Measurements from ENCODE around the gene CDK14.

Gene CDK14

DNA sequence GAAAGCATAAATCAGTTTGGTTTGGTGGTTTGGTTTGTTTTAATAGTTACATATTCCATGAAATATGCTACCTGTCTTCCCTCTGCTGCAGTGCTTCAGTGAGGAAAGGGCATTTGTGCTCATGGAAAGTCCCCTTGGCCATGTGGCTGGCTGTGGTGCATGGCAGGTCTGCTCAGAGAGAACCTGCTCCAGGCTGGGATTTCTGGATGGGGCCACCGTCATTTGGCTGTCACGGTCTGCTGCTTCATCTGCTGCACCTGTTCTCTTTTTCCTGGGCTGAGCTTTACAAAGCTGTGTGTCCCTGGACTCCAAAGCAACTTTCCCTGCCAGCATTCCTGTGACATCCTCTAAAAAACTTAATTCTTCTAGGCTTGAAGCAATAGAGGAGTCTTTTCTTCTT, 8.9 kb downstream of the CDK14 start:
- Histone ChIP-seq H3K4me2 (ENCODE audit: low read depth, low read length, poor library complexity, severe bottlenecking) (no peak overlapping the region), H2AFZ (ENCODE audit: low read length) (no peak overlapping the region)

DNA sequence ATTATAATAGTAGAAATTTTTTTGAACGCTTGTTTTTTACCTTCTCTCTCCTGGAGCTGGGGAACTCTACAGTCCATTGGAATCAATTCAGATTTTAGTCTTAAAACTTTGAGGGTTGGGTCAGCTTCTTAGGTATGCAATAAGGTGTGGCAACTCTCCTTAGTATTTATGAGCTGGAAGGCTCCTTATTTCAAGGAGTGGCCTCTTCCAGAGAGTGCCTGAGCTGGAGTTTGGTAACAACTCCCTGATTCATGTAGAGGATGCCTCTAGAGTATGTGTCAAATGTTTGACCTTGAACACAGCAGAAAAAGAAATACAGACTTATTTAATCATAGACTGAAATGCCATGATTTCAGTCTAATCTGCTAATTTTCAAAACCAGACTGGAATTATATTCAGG, 11.1 kb downstream of the CDK14 start:
- H4K20me1 ChIP-seq (ENCODE audit: insufficient read depth, low read length, poor library complexity, severe bottlenecking) = no peaks in the 10 kb centered on the region
- H3K79me2 ChIP-seq (ENCODE audit: insufficient read depth, low read length) = no peaks in the 10 kb centered on the region
- TF ChIP-seq, protein P1, sequence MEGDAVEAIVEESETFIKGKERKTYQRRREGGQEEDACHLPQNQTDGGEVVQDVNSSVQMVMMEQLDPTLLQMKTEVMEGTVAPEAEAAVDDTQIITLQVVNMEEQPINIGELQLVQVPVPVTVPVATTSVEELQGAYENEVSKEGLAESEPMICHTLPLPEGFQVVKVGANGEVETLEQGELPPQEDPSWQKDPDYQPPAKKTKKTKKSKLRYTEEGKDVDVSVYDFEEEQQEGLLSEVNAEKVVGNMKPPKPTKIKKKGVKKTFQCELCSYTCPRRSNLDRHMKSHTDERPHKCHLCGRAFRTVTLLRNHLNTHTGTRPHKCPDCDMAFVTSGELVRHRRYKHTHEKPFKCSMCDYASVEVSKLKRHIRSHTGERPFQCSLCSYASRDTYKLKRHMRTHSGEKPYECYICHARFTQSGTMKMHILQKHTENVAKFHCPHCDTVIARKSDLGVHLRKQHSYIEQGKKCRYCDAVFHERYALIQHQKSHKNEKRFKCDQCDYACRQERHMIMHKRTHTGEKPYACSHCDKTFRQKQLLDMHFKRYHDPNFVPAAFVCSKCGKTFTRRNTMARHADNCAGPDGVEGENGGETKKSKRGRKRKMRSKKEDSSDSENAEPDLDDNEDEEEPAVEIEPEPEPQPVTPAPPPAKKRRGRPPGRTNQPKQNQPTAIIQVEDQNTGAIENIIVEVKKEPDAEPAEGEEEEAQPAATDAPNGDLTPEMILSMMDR (conservative IDR thresholded peaks at IDR 0.05; ENCODE audit: low read length) = no peak
- TF ChIP-seq EZH2phosphoT487 (IDR thresholded peaks at IDR 0.05; ENCODE audit: borderline replicate concordance) = no peak

More for the DNA sequence above, 8.9 kb downstream of the CDK14 start:
- Histone ChIP-seq H3K36me3 (ENCODE audit: insufficient read depth, low read length) (no peaks in the 10 kb centered on the region), H3K9me3 (ENCODE audit: insufficient read depth, low read depth, low read length) (no peaks in the 10 kb centered on the region), H3K9ac (ENCODE audit: low read depth, low read length, poor library complexity, severe bottlenecking) (no peak overlapping the region), H3K4me1 (ENCODE audit: insufficient read depth, low read length, poor library complexity, severe bottlenecking) (no peaks in the 10 kb centered on the region), H3F3A (ENCODE audit: low read depth) (no peaks in the 10 kb centered on the region), H4K20me1 (ENCODE audit: insufficient read depth, low read length, poor library complexity, severe bottlenecking) (no peaks in the 10 kb centered on the region), H3K79me2 (ENCODE audit: insufficient read depth, low read length) (no peaks in the 10 kb centered on the region), H3K27me3 (ENCODE audit: insufficient read depth, low read length, poor library complexity, severe bottlenecking) (no peaks in the 10 kb centered on the region), H3K9me2 (replicated peaks; ENCODE audit: low read depth, low read length) (no peaks in the 10 kb centered on the region), H3K4me3 (ENCODE audit: low read length, poor library complexity, severe bottlenecking) (no peak overlapping the region)
- TF ChIP-seq, protein P1 (conservative IDR thresholded peaks at IDR 0.05; ENCODE audit: low read length) = no peak
- no peak for TF ChIP-seq EZH2phosphoT487 (IDR thresholded peaks at IDR 0.05; ENCODE audit: borderline replicate concordance)

DNA sequence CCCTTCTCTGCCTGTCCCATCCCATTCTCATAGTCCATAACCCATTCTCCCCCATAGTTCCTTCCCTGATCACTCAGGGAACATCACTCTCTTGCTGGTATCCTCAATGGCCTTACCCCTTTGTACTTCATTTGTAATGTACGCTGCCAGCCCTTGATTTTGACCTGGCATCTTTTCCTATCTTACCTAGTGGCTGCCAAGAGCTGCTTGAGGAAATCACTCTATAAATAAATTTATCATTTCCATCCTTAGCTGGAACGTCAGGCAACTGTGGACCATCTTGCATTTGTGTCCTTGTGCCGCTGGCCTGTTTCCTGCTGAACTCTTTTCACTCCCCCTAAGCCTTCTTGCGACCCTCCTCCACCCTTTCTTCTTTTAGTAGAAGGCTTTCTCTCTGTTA, 14.0 kb downstream of the CDK14 start:
- H3F3A ChIP-seq (ENCODE audit: low read depth) = no peaks in the 10 kb centered on the region
- no peaks in the 10 kb centered on the region for H3K27me3 ChIP-seq (ENCODE audit: insufficient read depth, low read length, poor library complexity, severe bottlenecking)
- no peaks in the 10 kb centered on the region for H3K79me2 ChIP-seq (ENCODE audit: insufficient read depth, low read length)
- no peaks in the 10 kb centered on the region for H4K20me1 ChIP-seq (ENCODE audit: insufficient read depth, low read length, poor library complexity, severe bottlenecking)
- TF ChIP-seq, protein P1 (conservative IDR thresholded peaks at IDR 0.05; ENCODE audit: low read length) = no peak
- no peak for TF ChIP-seq EZH2phosphoT487 (IDR thresholded peaks at IDR 0.05; ENCODE audit: borderline replicate concordance)
- H3K36me3 ChIP-seq (ENCODE audit: insufficient read depth, low read length) = no peaks in the 10 kb centered on the region
- H3K9me2 ChIP-seq (replicated peaks; ENCODE audit: low read depth, low read length) = no peaks in the 10 kb centered on the region
- no peak overlapping the region for H2AFZ ChIP-seq (ENCODE audit: low read length)
- H3K4me1 ChIP-seq (ENCODE audit: insufficient read depth, low read length, poor library complexity, severe bottlenecking) = no peaks in the 10 kb centered on the region
- no peak overlapping the region for H3K9ac ChIP-seq (ENCODE audit: low read depth, low read length, poor library complexity, severe bottlenecking)
- no peak overlapping the region for H3K4me3 ChIP-seq (ENCODE audit: low read length, poor library complexity, severe bottlenecking)
- no peaks in the 10 kb centered on the region for H3K9me3 ChIP-seq (ENCODE audit: insufficient read depth, low read depth, low read length)
- no peak overlapping the region for H3K4me2 ChIP-seq (ENCODE audit: low read depth, low read length, poor library complexity, severe bottlenecking)

More for the DNA sequence above, 11.1 kb downstream of the CDK14 start:
- Histone ChIP-seq H3K4me2 (ENCODE audit: low read depth, low read length, poor library complexity, severe bottlenecking) (no peak overlapping the region), H3K9ac (ENCODE audit: low read depth, low read length, poor library complexity, severe bottlenecking) (no peak overlapping the region), H3K9me2 (replicated peaks; ENCODE audit: low read depth, low read length) (no peaks in the 10 kb centered on the region), H3K4me3 (ENCODE audit: low read length, poor library complexity, severe bottlenecking) (no peak overlapping the region), H3K27me3 (ENCODE audit: insufficient read depth, low read length, poor library complexity, severe bottlenecking) (no peaks in the 10 kb centered on the region), H3K9me3 (ENCODE audit: insufficient read depth, low read depth, low read length) (no peaks in the 10 kb centered on the region), H3K4me1 (ENCODE audit: insufficient read depth, low read length, poor library complexity, severe bottlenecking) (no peaks in the 10 kb centered on the region), H3F3A (ENCODE audit: low read depth) (no peaks in the 10 kb centered on the region), H2AFZ (ENCODE audit: low read length) (no peak overlapping the region), H3K36me3 (ENCODE audit: insufficient read depth, low read length) (no peaks in the 10 kb centered on the region)

Measured in Loucy (cell line).